SKM-1 (cell line): ENCODE data around the gene BEND7.
"Not testable (repeated sequence)": the region's sequence is repeated elsewhere in the genome, so short reads cannot be mapped to it uniquely, and the experiment has no call there.

Source experiments
- DNase-seq: peaks from one replicate; lab custom pipeline; 2025; ENCODE audit not compliant: unreplicated experiment; lab: John Stamatoyannopoulos, UW

BEND7 gene

DNA sequence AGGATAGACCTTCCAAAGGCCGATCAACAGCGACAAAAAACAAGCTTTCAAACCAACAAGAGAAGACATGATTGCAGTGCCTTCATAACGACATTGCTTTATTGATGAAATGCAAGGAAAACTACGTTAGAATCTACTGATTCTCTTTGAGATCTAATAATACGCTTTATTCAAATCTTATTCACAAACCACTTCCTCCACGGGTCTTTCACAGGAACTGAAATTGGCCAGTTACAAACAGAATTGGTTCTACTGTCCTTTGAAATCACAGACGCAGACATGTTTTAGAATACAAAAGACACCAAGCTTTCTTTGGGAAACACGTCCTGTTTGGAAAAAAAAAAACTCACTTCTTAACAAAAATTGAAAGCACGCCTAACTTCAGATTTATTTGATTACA lies 106.0 kb downstream of the BEND7 start:
- DNase-seq = no peak

DNA sequence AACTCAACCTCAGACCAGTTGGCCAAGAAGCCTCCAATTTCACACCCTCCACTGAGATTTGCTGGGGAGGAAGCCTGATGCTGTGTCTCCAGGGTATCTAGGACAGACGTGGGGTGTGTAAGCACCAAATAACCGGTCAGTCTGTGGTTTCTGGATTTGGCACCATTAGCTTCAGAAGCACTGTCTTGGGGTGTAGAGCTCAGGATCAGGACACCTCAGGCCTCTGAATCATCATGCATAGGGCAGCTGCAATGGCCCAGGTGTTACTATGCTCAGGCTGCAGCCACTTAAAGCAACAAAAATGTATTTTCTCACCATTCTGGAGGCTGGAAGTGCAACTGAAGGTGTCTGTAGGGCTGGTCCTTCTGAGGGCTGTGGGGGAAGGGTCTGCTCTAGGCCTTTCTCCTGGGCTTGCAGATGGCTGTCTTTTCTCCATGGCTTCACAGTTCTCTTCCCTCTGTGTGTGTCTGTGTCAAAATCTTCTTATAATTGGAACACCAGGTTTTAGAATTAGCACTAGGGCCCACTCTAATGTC lies 107.4 kb downstream of the BEND7 start:
- no peak for DNase-seq

DNA sequence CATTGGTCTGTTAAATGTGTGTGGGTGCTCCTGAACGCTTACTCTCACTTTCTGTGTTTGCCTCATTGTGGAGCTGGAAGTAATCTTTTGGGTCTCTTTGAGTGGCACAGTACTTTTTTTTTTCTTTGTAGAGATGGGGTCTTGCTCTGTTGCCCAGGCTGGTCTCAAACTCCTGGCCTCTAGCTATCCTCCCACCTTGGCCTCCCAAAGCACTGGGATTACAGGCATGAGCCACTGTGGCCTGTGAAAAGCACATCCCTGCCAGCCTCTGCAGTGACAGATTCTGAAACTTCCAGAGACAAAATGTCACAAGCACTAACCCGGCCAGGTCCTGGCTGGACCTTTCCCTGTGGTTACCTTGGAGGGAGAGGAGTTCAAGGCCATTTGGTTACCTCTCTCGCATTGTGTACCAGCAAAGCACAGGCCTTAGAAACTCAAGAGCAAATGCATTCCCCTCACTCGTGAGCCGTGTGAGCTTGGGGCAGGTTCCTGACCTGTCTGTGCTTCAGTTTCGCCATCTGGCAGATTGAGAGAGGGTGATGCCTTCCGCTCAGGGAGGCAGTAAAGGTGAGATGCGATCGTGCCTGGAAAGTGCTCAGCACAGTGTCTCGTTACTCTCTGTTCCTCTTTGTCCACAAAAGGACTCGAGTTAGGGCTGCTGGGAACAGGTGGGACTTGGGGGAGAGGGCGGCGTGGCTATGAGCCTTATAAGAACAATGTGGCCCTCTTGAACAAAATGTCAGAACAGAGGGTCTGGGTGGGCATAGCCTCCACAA lies 108.1 kb downstream of the BEND7 start:
- DNase-seq = no peak

- DNase-seq = no peak
Observed at GRCh38 chr10:13417459-13418126, 111.2 kb downstream of the BEND7 start.

DNA sequence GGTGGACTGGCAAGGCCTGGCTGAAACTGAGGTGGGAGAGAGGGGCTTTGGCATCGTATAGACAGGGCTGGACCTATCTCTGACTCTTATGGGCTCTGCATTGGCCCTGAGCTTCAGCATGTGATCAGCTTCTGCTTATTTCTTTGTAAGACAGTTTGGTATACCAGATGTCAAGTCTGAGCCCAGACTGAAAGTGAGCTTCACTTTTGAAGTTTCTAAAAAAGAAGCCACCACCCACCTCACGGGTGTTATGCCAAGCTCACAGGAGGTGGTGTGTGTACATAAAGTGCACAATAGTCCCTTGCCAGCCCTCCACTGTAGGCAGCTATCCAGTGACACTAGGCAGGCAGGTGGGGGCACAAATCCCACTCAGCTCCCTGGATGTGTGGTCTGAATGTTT lies 112.1 kb downstream of the BEND7 start:
- no peak for DNase-seq

DNA sequence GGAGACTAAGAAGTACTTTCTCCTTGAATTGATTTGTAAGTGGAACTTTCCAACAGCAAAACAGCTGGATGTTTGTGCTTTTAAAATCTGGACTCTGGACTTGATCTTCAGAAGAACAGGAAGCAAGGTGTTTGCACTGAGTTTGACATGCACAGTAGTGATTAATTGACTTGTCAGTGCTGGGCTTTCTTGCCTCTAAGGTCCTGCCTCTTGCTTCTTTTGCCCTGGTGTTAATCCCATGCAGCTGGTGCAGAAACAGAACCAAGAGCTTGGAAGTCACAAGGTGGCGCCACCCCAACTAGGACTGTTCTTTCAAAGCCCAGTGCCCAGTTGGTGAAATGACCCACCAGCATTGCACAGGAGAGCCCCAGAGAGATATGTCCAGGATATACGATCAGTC lies 114.0 kb downstream of the BEND7 start:
- no peak for DNase-seq

- no peak for DNase-seq
Observed at GRCh38 chr10:13414137-13414536, 114.7 kb downstream of the BEND7 start.

GRCh38 chr10:13412894-13413293 lies 115.9 kb downstream of the BEND7 start:
- no peak for DNase-seq

GRCh38 chr10:13404791-13405190 lies 124.0 kb downstream of the BEND7 start:
- no peak for DNase-seq

DNA sequence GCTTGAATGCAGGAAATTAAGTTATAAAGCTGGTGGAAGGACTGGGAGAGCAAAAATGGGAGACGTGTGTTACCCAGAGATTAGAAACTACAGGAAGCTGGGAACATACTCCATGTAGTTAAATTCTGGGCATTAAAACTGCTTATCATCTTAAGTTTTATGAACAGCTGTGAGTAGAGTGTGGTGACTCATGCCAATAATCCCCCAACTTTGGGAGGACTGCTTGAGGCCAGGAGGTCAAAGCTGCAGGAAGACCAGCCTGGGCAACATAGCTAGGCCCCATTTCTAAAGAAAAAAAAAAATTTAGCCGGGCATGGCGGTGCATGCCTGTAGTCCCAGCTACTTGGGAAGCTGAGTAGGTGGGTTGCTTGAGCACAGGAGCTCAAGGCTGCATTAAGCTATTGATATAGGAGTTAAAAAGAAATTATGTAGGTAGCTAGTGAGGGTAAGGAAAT lies 124.5 kb downstream of the BEND7 start:
- no peak for DNase-seq

- DNase-seq = not testable (repeated sequence)
Observed at GRCh38 chr10:13403426-13403825, 125.4 kb downstream of the BEND7 start.

- no peak for DNase-seq
Observed at GRCh38 chr10:13402021-13402420, 126.8 kb downstream of the BEND7 start.

DNA sequence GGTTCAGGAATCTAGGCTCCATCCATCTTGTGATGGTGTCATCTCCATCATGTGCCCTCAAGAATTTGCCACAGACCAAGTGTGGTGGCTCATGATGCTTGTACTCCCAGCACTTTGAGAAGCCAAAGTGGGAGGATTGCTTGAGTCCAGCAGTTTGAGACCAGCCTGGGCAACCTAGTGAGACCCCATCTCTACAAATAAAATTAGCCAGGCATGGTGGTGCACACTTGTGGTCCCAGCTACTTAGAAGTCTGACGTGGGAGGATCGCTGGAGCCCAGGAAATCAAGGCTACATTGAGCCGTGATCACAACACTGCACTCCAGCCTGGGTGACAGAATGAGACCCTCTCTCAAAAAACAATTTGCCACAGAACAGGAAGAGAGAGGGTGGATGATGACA lies 127.7 kb downstream of the BEND7 start:
- DNase-seq = no peak

DNA sequence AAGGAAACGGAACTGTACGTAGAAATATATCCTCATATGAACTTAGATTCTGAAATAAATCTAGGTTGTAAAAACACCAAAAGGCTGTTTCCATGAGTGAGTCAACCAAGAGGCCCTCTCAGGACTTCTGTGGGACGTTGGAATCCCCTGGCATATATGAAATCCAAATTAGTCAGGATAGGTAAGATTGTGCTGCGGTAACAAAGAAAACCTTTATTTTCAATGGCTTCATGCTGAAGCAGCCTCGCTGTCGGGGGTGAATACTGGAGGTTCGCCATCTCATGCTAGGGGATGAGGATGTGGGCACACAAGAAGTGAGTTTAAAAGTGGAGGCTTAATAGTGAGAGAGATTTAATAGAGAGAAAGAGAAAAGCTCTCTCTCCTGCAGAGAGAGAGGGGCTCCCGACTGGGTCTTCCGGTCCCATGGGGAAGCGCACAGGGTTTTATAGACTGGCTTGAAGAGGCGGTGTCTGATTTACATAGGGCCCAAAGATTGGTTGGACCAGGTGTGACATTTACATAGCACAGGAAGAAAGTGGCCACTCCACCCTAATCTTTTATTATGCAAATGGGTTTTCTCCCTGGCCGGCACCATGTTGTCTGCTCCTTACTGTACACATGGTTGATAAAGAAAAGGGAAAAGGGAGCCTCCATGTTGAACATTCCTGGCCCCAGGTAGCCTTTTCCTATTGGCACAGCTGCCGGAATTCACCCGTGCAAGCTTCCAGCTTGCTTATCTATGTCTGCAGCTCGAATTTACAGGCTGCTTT lies 128.4 kb downstream of the BEND7 start:
- no peak for DNase-seq

- DNase-seq = no peak
Observed at GRCh38 chr10:13399752-13400151, 129.1 kb downstream of the BEND7 start.

DNA sequence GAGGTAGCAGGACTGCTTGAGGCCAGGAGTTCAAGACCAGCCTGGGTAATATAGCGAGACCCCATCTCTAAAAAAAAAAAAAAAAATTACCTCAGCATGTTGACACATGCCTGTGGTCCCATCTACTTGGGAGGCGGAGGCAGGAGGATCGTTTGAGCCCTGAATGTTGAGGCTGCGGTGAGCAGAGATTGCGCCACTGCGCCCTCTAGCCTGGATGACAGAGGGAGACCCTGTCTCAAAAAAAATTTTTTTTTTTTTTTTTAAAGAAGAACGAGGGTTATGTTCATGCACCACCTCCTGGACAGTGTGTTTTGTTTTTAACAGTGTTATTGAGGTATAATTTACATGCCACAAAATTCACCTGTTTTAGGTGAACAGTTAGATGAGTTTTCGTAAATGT lies 129.6 kb downstream of the BEND7 start:
- DNase-seq = no peak

DNA sequence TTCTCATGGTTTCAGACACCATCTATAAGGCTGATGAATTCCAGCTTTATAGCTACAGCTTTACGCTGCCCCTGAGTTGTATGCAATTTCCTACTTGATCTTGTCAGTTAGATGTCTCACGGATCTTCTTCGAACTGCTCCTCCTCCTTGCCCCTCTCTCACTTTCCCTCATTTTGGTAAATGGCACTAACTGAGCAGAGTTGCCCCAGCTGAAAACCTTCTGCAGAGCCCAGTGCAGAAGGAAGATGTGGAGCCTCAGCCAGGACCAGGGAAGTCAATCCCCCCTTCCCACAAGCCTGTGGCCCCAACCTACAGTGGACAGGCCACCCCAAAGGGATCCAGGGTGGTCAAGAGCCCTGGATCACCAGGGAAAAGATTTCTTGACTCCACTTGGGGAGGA lies 131.8 kb downstream of the BEND7 start:
- DNase-seq = no peak

DNA sequence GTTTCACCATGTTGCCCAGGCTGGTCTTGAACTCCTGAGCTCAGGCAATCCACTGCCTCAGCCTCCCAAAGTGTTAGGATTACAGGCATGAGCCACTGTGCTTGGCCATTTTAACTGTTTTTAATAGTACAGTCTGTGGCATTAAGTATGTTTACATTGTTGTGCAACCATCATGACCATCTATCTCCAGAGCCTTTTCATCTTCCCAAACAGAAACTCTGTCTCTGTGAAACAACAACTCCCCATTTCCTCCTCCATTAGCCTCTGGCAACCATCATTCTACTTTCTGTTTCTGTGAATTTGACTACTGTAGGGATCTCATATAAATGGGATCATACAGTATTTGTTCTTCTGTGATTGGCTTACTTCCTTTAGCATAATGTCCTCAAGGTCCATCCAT lies 132.4 kb downstream of the BEND7 start:
- no peak for DNase-seq

- no peak for DNase-seq
Observed at GRCh38 chr10:13395540-13395939, 133.3 kb downstream of the BEND7 start.

DNA sequence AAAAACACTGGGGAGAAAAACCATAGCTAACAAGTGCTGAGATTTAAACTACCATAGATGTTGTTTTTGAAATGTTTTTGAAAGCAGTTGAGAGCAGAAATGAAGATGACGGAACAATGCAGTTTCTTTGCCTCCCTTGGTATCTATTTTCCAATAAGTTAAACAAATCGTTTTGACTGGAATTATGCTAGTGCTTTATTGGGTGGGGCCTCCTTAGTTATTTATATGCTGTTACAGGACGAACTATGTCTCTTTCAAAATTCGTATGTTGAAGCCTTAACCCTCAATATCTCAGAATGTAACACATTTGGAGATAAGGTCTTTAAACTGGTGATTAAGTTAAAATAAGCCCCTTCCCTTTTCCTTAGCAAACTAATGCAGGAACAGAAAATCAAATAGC lies 135.2 kb downstream of the BEND7 start:
- no peak for DNase-seq

DNA sequence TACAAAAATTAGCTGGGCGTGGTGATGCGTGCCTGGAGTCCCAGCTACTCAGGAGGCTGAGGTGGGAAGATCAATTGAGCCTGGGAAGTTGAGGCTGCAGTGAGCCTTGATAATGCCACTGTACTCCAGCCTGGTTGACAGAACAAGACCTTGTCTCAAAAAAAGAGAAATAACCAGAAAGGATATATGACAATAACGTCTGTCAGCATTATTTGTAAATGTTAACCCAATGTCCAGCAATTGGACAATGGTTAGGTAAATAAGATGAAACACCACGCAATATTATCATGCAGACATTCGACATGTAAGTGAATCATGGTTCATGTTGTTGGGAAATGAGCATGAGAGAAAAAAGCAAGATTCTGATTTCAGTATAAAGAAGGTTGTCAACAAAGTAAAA lies 136.1 kb downstream of the BEND7 start:
- no peak for DNase-seq
